Gastrocnemius medialis (tissue), 4 donors: ENCODE data around the gene LRRC15.

Experiments used
- CTCF ChIP-seq, 5 experiments: fragments of 450-650 bp in 3 of 5; fragments of 200-600 bp in 2 of 5; sonication (generic) in 2 of 5; IDR thresholded peaks in 4 of 5; conservative IDR thresholded peaks in 1 of 5; 1 replicate in 4 of 5; 2 replicates in 1 of 5; pipeline ENCODE4 v1.5.1; 2016 to 2019; ENCODE audit warnings: antibody characterized with exemption in 5 of 5, mild to moderate bottlenecking in 3 of 5, moderate library complexity in 3 of 5
- POLR2A ChIP-seq, 2 donors: fragments of 450-650 bp; IDR thresholded peaks; one replicate each; pipeline ENCODE4 v1.6.1; 2017; ENCODE audit warnings: antibody characterized with exemption in 2 of 2, mild to moderate bottlenecking in 2 of 2, moderate library complexity in 2 of 2

GRCh38 chr3:194306771-194307640 lies 62.5 kb downstream of the LRRC15 start:
- TF ChIP-seq CTCF (IDR thresholded peaks at IDR 0.05 in 4 of 5, conservative IDR thresholded peaks at IDR 0.05 in 1 of 5): no peak
- TF ChIP-seq POLR2A (IDR thresholded peaks at IDR 0.05): no peak
